OCI-LY7 (cell line): ENCODE results near the gene P2RX1. TPM values are rescaled to one million over a fixed set of nuclear protein-coding genes. Genes with fewer than 3 reads are reported as not detected.

Source experiments
- BruUV-seq: library from RNA; stranded (reverse); fragments of 400-500 nt; replicated peaks from 2 replicates; lab custom pipeline; 2021; lab: Mats Ljungman, UMichigan
- CTCF ChIA-PET: fragments of 300-600 bp; sonication (Branson Sonifier 250); formaldehyde crosslinking; loops from one replicate; lab custom pipeline; 2022; ENCODE audit warnings: antibody characterized with exemption; ENCODE audit not compliant: unreplicated experiment; lab: Charles Lee
- POLR2A ChIA-PET: fragments of 300-600 bp; sonication (Branson Sonifier 250); formaldehyde crosslinking; loops from one replicate; lab custom pipeline; 2022; ENCODE audit warnings: antibody characterized with exemption; lab: Charles Lee
- DNase-seq: peaks from one replicate; pipeline ENCODE4 v3.0.0-alpha.2; 2015; ENCODE audit warnings: low spot score
- H2AFZ ChIP-seq: fragments of 200-600 bp; sonication (generic), shearing (Covaris generic); 2 replicates; pipeline ENCODE4 v1.6.1; 2014; ENCODE audit warnings: mild to moderate bottlenecking, antibody characterized with exemption, low read length, moderate library complexity
- H3K27ac ChIP-seq: fragments of 200-600 bp; sonication (generic); 2 replicates; pipeline ENCODE4 v1.5.1; 2014; ENCODE audit warnings: mixed run types, low read depth, mild to moderate bottlenecking, moderate library complexity, low read length, inconsistent platforms; ENCODE audit not compliant: poor library complexity, severe bottlenecking
- H3K36me3 ChIP-seq: fragments of 200-600 bp; sonication (generic); 2 replicates; pipeline ENCODE4 v1.6.1; 2014; ENCODE audit warnings: mild to moderate bottlenecking, antibody characterized with exemption, low read length, moderate library complexity, mixed read lengths; ENCODE audit not compliant: insufficient read depth
- H3K4me1 ChIP-seq: fragments of 200-600 bp; sonication (generic); 2 replicates; pipeline ENCODE4 v1.5.1; 2014; ENCODE audit warnings: mild to moderate bottlenecking, low read length; ENCODE audit not compliant: insufficient read depth, poor library complexity, severe bottlenecking
- H3K4me2 ChIP-seq: fragments of 200-600 bp; sonication (generic); 2 replicates; pipeline ENCODE4 v1.6.1; 2014; ENCODE audit warnings: mild to moderate bottlenecking, low read length
- H3K4me3 ChIP-seq: fragments of 200-600 bp; sonication (generic); 2 replicates; pipeline ENCODE4 v1.5.1; 2014; ENCODE audit warnings: mild to moderate bottlenecking, low read depth, low read length; ENCODE audit not compliant: poor library complexity, severe bottlenecking
- H3K79me2 ChIP-seq: fragments of 200-600 bp; sonication (generic); 2 replicates; pipeline ENCODE4 v1.6.1; 2016; ENCODE audit warnings: low read depth, mild to moderate bottlenecking, low read length, moderate library complexity, mixed read lengths; ENCODE audit not compliant: insufficient read depth
- H3K9me2 ChIP-seq: fragments of 200-600 bp; sonication (generic); 2 replicates; pipeline ENCODE4 v1.6.1; 2016; ENCODE audit warnings: mild to moderate bottlenecking, low read length, mixed read lengths; ENCODE audit not compliant: insufficient read depth
- H3K9me3 ChIP-seq: fragments of 200-600 bp; sonication (generic); 2 replicates; pipeline ENCODE4 v1.6.1; 2014; ENCODE audit warnings: mild to moderate bottlenecking, mixed run types, low read length, mixed read lengths
- H4K20me1 ChIP-seq: fragments of 200-600 bp; sonication (generic); 2 replicates; pipeline ENCODE4 v1.6.1; 2014; ENCODE audit warnings: mild to moderate bottlenecking, antibody characterized with exemption, low read length, moderate library complexity, mixed read lengths; ENCODE audit not compliant: insufficient read depth
- CTCF ChIP-seq: fragments of 200-600 bp; sonication (generic); conservative IDR thresholded peaks from 2 replicates; pipeline ENCODE4 v1.5.1; 2014; ENCODE audit warnings: mild to moderate bottlenecking, antibody characterized with exemption, low read length, moderate library complexity, mixed read lengths
- EZH2phosphoT487 ChIP-seq: fragments of 200-600 bp; sonication (generic); IDR thresholded peaks from 2 replicates; pipeline ENCODE4 v1.6.1; 2018; ENCODE audit warnings: low read depth, borderline replicate concordance, mild to moderate bottlenecking, mixed run types, antibody characterized with exemption, low read length, moderate library complexity, mixed read lengths
- intact Hi-C: fragments of 100-400 bp; cut with micrococcal nuclease; formaldehyde crosslinking; loops from one replicate; pipeline ENCODE4 v1.10.0; 2022; ENCODE audit not compliant: unreplicated experiment
- total RNA-seq, 2 experiments: library from RNA; depleted of rRNA in 1 of 2; stranded (reverse); fragments of >200 nt in 1 of 2; shearing (Covaris generic) in 1 of 2; gene quantifications; 2 replicates each; pipeline ENCODE4 v1.2.3, GENCODE V29; 2014 to 2022

Gene P2RX1
- total RNA-seq, 2 experiments from 2014 or later, result 0.69 to 4.5 TPM

GRCh38 chr17:3954086-3954485, 37.8 kb upstream of the P2RX1 start:
- peaks cover 90% of the 10 kb centered on the region for H3K36me3 ChIP-seq
- no TSS peak for BruUV-seq
- H3K9me2 ChIP-seq, result no peaks in the 10 kb centered on the region
- no peak overlapping the region for H3K4me2 ChIP-seq
- no peak overlapping the region for H3K4me3 ChIP-seq
- peaks cover 14% of the 10 kb centered on the region for H4K20me1 ChIP-seq
- no peak overlapping the region for H2AFZ ChIP-seq
- H3K27ac ChIP-seq, result no peak overlapping the region
- H3K9me3 ChIP-seq, result no peaks in the 10 kb centered on the region
- DNase-seq, result no peak
- peaks cover 26% of the 10 kb centered on the region for H3K4me1 ChIP-seq
- CTCF ChIA-PET, result no interaction called here
- H3K79me2 ChIP-seq, result peaks cover 55% of the 10 kb centered on the region
- intact Hi-C loops, result no loop called here
- POLR2A ChIA-PET, result no interaction called here
- TF ChIP-seq CTCF, result no peak
- TF ChIP-seq EZH2phosphoT487, result no peak

- Histone ChIP-seq H3K4me3 (no peak overlapping the region), H3K4me1 (peaks cover 22% of the 10 kb centered on the region), H3K79me2 (peaks cover 50% of the 10 kb centered on the region), H2AFZ (no peak overlapping the region), H3K9me2 (no peaks in the 10 kb centered on the region), H3K9me3 (no peaks in the 10 kb centered on the region), H3K4me2 (no peak overlapping the region), H3K27ac (no peak overlapping the region), H4K20me1 (peaks cover 13% of the 10 kb centered on the region), H3K36me3 (peaks cover 92% of the 10 kb centered on the region)
- no TSS peak for BruUV-seq
- ChIA-PET CTCF (no interaction called here), POLR2A (no interaction called here)
- no peak for DNase-seq
- TF ChIP-seq CTCF, result no peak
- TF ChIP-seq EZH2phosphoT487, result no peak
- intact Hi-C loops, result no loop called here
These were observed 37.3 kb upstream of the P2RX1 start for GRCh38 chr17:3953542-3953941.

GRCh38 chr17:3952186-3952585, 35.9 kb upstream of the P2RX1 start:
- no TSS peak for BruUV-seq
- Histone ChIP-seq H3K79me2 (peaks cover 36% of the 10 kb centered on the region), H2AFZ (no peak overlapping the region), H3K9me2 (no peaks in the 10 kb centered on the region), H4K20me1 (no peaks in the 10 kb centered on the region; the same call in 1 of the 2 replicates), H3K27ac (no peak overlapping the region), H3K9me3 (no peaks in the 10 kb centered on the region), H3K4me2 (no peak overlapping the region), H3K4me1 (peaks cover 9% of the 10 kb centered on the region), H3K4me3 (no peak overlapping the region), H3K36me3 (peaks cover 93% of the 10 kb centered on the region)
- ChIA-PET POLR2A (no interaction called here), CTCF (no interaction called here)
- TF ChIP-seq CTCF, result no peak
- intact Hi-C loops, result no loop called here
- no peak for DNase-seq
